PC-9 (cell line): ENCODE data around the gene KIAA0232.

Source experiments
- CTCF ChIP-seq: fragments of 200-600 bp; sonication (generic); conservative IDR thresholded peaks from 2 replicates; pipeline ENCODE4 v1.6.1; 2017; ENCODE audit warnings: mixed run types, antibody characterized with exemption, mild to moderate bottlenecking, moderate library complexity
- EZH2 ChIP-seq: fragments of 200-600 bp; sonication (generic); IDR thresholded peaks from 2 replicates; pipeline ENCODE4 v1.8.0; 2017; ENCODE audit warnings: antibody characterized with exemption, low read depth

- TF ChIP-seq CTCF (no peak), EZH2 (no peak)
Observed at GRCh38 chr4:6881908-6882307, 99.4 kb downstream of the KIAA0232 start.
